ENCODE measurements around the gene ROCK2.

- peak in 1 of 3 donors; percentile 98 for TF ChIP-seq CTCF (IDR thresholded peaks at IDR 0.05)
- no peak for TF ChIP-seq POLR2A (IDR thresholded peaks at IDR 0.05)
These were observed 13.1 kb upstream of the ROCK2 start for GRCh38 chr2:11357428-11357972.
